Epithelial cell of esophagus (primary cell): ENCODE results near the gene ROCK1.
"Not testable (repeated sequence)": the region's sequence is repeated elsewhere in the genome, so short reads cannot be mapped to it uniquely, and the experiment has no call there.

ENCODE experiments used
- DNase-seq: peaks from one replicate; pipeline ENCODE4 v3.0.0; 2010; ENCODE audit warnings: low read depth
- H3K4me3 ChIP-seq: 2 replicates; pipeline ENCODE4 v1.5.1; 2011; ENCODE audit warnings: mild to moderate bottlenecking, low read length, control low read depth
- CTCF ChIP-seq: IDR thresholded peaks from 2 replicates; pipeline ENCODE4 v1.5.1; 2011; ENCODE audit warnings: low read depth, mild to moderate bottlenecking, low read length, control low read depth, inconsistent platforms; ENCODE audit not compliant: insufficient read depth; ENCODE audit errors: missing control alignments

Gene ROCK1

DNA sequence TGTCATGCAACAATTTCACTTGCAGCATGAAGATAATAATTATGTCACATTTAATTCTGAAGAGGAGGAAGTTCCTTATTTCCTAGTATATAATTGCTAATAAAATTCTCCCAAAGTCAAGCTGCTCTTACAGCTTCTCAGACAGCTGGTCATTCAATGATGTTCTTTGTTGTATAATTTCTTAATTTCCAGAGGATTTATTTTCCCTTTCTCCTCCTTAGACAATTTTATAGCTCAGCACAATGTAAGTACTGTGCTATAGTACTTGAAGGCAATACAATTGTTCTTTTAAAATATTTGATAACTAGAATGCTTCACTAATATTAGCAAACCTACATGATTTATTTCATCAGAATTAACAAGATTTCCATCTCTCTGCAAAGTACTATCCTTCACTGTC, 73.4 kb downstream of the ROCK1 start:
- H3K4me3 ChIP-seq, result no peak overlapping the region
- no peak for DNase-seq
- TF ChIP-seq CTCF, result no peak

- TF ChIP-seq CTCF, result no peak
- no peak for DNase-seq
- H3K4me3 ChIP-seq, result no peak overlapping the region
Measured at GRCh38 chr18:21031845-21032244, 79.8 kb downstream of the ROCK1 start.

DNA sequence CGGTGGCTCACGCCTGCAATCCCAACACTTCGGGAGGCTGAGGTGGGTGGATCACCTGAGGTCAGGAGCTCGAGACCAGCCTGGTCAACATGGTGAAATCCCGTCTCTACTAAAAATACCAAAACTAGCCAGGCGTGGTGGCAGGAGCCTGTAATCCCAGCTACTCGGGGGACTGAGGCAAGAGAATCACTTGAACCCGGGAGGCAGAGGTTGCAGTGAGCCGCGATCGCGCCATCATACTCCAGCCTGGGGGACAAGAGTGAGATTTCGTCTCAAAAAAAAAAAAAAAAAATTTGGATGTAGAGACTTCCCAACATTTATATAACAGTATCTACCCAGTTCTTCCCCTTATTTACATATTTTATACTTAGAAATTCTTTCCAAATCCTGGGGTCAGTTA, 93.4 kb downstream of the ROCK1 start:
- not testable (repeated sequence) for DNase-seq, H3K4me3 ChIP-seq

GRCh38 chr18:21012308-21012707, 99.3 kb downstream of the ROCK1 start:
- H3K4me3 ChIP-seq, result no peak overlapping the region
- no peak for TF ChIP-seq CTCF

GRCh38 chr18:21004726-21005125, 106.9 kb downstream of the ROCK1 start:
- TF ChIP-seq CTCF, result no peak
- H3K4me3 ChIP-seq, result no peak overlapping the region
- peak; percentile 21 for DNase-seq

More at GRCh38 chr18:21012308-21012707, 99.3 kb downstream of the ROCK1 start:
- no peak for DNase-seq

DNA sequence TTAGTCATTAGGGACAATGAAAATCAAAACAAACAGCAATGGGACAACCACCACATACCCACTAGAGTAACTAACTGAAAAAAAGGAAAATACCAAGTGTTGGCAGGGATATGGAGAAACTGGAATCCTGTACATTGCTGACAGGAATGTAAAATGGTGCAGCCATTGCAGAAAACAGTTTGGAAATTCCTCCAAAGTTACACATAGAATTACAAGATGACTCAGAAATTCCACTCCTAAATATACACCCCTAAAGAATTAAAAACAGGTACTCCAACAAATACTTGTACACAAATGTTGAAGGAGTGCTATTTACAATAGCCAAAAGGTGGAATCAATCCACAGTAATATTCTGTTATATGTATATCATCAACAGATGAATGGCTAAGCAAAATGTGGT, 110.9 kb downstream of the ROCK1 start:
- peak; percentile 43 for DNase-seq

DNA sequence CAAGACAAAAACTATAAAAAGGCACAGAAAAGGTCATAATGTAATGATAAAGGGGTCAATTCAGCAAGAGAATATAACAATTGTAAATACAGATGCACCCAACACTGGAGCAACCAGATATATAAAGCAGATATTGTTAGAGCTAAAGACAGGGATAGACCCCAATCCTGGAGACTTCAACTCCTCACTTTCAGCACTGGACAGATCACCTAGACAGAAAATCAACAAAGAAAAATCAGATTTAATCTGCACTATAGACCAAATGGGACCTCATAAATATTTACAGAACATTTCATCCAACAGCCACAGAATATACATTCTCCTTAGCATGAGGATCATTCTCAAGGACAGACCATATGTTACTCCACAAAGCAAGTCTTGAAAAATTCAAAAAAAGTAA, 114.2 kb downstream of the ROCK1 start:
- no peak for DNase-seq
- no peak overlapping the region for H3K4me3 ChIP-seq
- TF ChIP-seq CTCF, result no peak

More for the DNA sequence above, 110.9 kb downstream of the ROCK1 start:
- no peak overlapping the region for H3K4me3 ChIP-seq
- TF ChIP-seq CTCF, result no peak

GRCh38 chr18:20996418-20996817, 115.2 kb downstream of the ROCK1 start:
- no peak overlapping the region for H3K4me3 ChIP-seq
- no peak for TF ChIP-seq CTCF
- DNase-seq, result peak; percentile 17
